CD4-positive, alpha-beta T cell (primary cell): ENCODE results near the gene ADGRD1. TPM values are rescaled to one million over a fixed set of nuclear protein-coding genes. Genes with fewer than 3 reads are reported as not detected.
A peak's percentile ranks its signal among the peaks of the same experiment; 100 is the strongest.

Experiments used
- ATAC-seq: fragments of 200-7000 bp; cut with Tn5 transposase; one replicate; pipeline ENCODE4 v1.10.0; 2022; ENCODE audit warnings: mild to moderate bottlenecking; ENCODE audit not compliant: poor library complexity
- CTCF ChIA-PET: fragments of 350-600 bp; sonication (Branson Sonifier 250); formaldehyde crosslinking; loops from one replicate; lab custom pipeline; 2021; ENCODE audit warnings: antibody characterized with exemption, inconsistent platforms; lab: Charles Lee
- POLR2A ChIA-PET: fragments of 350-600 bp; sonication (Branson Sonifier 250); formaldehyde crosslinking; loops from one replicate; lab custom pipeline; 2021; ENCODE audit warnings: antibody characterized with exemption, inconsistent platforms; lab: Charles Lee
- DNase-seq, 14 experiments: peaks; one replicate each; pipeline ENCODE4 v3.0.0-alpha.2; 2013 to 2020; ENCODE audit warnings: mixed read lengths in 2 of 14
- H3K27ac ChIP-seq, 2 donors: one replicate each; pipeline versions ENCODE4 v1.5.1 to v1.7.0; 2013; ENCODE audit warnings: low read length in 2 of 2, low read depth in 1 of 2, mild to moderate bottlenecking in 1 of 2
- H3K27me3 ChIP-seq, 2 experiments: 1 replicate in 1 of 2; 2 replicates in 1 of 2; pipeline versions ENCODE4 v1.6.1 to v1.7.0; 2013; ENCODE audit warnings: low read length in 2 of 2, control low read depth in 1 of 2, mild to moderate bottlenecking in 1 of 2, moderate library complexity in 1 of 2; ENCODE audit not compliant: insufficient read depth in 2 of 2, control insufficient read depth in 1 of 2
- H3K36me3 ChIP-seq: one replicate; pipeline ENCODE4 v1.6.1; 2013; ENCODE audit warnings: low read length, control low read depth; ENCODE audit not compliant: insufficient read depth
- H3K4me1 ChIP-seq: one replicate; pipeline ENCODE4 v1.6.1; 2013; ENCODE audit warnings: low read length, control low read depth; ENCODE audit not compliant: insufficient read depth
- H3K4me3 ChIP-seq: one replicate; pipeline ENCODE4 v1.5.1; 2013; ENCODE audit warnings: mild to moderate bottlenecking, low read length, moderate library complexity
- H3K9me3 ChIP-seq, 2 experiments: 1 replicate in 1 of 2; 2 replicates in 1 of 2; pipeline versions ENCODE4 v1.6.1 to v1.7.0; 2013; ENCODE audit warnings: low read length in 2 of 2, mild to moderate bottlenecking in 2 of 2, control low read depth in 1 of 2, moderate library complexity in 1 of 2; ENCODE audit not compliant: control insufficient read depth in 1 of 2, insufficient read depth in 1 of 2
- H3K27ac Mint-ChIP-seq: one replicate; pipeline ENCODE4 v1.8.0; 2020; ENCODE audit warnings: mixed read lengths
- H3K27me3 Mint-ChIP-seq: one replicate; pipeline ENCODE4 v1.8.0; 2021; ENCODE audit warnings: mixed read lengths
- H3K36me3 Mint-ChIP-seq: one replicate; pipeline ENCODE4 v1.8.0; 2021; ENCODE audit warnings: low read depth, mixed read lengths
- H3K4me1 Mint-ChIP-seq: one replicate; pipeline ENCODE4 v1.8.0; 2021; ENCODE audit warnings: low read depth, mixed read lengths
- H3K4me3 Mint-ChIP-seq: one replicate; pipeline ENCODE4 v1.8.0; 2020; ENCODE audit warnings: mild to moderate bottlenecking, mixed read lengths
- H3K9me3 Mint-ChIP-seq: one replicate; pipeline ENCODE4 v1.8.0; 2020; ENCODE audit warnings: mixed read lengths
- CTCF ChIP-seq: fragments of 200-600 bp; IDR thresholded peaks from one replicate; pipeline ENCODE4 v1.8.0; 2022; ENCODE audit warnings: antibody characterized with exemption, mild to moderate bottlenecking
- intact Hi-C, 2 experiments: fragments of 100-400 bp; cut with DNase I in 1 of 2; cut with micrococcal nuclease in 1 of 2; formaldehyde crosslinking; loops; one replicate each; pipeline versions ENCODE4 v1.15.1 to v1.9.0; 2023 to 2025; cut with DNase I, micrococcal nuclease
- total RNA-seq, 174 experiments: library from RNA in 2 of 174; stranded (reverse) in 2 of 174; gene quantifications; one replicate each; pipeline ENCODE4 v1.2.3 and lab custom pipeline; 2021 to 2026

Gene ADGRD1
- total RNA-seq, 2 experiments from 2014 or later, result 0.22 TPM; not detected in 1

DNA sequence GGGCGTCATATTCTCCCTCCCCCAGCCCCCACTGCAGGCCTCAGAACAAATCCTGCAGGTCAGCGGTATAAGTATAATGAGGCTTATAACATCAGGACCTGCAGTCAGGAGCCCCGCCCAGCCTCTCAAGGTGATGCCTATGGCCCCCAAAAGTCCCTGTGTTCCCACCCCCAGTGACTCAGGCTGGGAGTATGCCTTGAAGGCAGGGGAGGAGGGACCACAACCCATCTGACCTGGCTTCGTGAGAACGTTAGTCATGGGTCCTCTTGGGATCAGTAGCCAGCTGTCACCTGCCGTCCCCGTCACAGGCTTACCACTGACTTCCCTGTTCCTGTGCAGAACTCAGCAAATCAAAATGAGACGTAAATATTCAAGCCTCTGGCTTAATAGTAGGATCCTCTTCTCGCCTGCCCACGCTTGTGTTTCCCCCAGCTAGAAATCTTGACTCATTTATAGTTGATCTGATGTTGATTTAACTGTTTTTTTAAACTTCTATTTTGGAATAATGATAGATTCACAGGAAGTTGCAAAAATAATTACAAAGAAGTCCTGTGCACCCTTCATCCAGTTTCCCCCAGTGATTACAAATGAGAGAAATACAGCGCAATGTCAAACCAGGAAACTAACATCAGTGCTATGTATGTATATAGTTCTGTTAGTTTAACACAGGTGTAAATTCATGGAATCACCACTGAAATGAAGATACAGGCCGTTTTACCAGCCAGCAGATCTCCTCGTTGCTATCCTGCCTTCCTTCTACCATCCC lies 107.5 kb downstream of the ADGRD1 start:
- ChIA-PET POLR2A (no interaction called here), CTCF (no interaction called here)
- H3K27ac Mint-ChIP-seq, result no peak overlapping the region
- no peaks in the 10 kb centered on the region for H3K36me3 Mint-ChIP-seq
- H3K9me3 Mint-ChIP-seq, result no peaks in the 10 kb centered on the region
- H3K4me3 ChIP-seq, result no peak overlapping the region
- no peaks in the 10 kb centered on the region for H3K4me1 Mint-ChIP-seq
- peaks cover 27% of the 10 kb centered on the region for H3K27me3 Mint-ChIP-seq
- intact Hi-C loops, result no loop called here
- peak in 2 of 14 experiments; percentile 38 to 45 for DNase-seq
- no peak for TF ChIP-seq CTCF
- ATAC-seq, result no peak
- no peak overlapping the region for H3K27ac ChIP-seq
- no peak overlapping the region for H3K4me3 Mint-ChIP-seq
- H3K4me1 ChIP-seq, result no peaks in the 10 kb centered on the region
- no peaks in the 10 kb centered on the region for H3K36me3 ChIP-seq
- H3K9me3 ChIP-seq, result no peaks in the 10 kb centered on the region
- H3K27me3 ChIP-seq, result peaks cover 0 to 10% of the 10 kb centered on the region in 2 experiments

GRCh38 chr12:131063413-131063812 lies 109.7 kb downstream of the ADGRD1 start:
- Mint-ChIP-seq H3K9me3 (no peaks in the 10 kb centered on the region), H3K27me3 (peaks cover 28% of the 10 kb centered on the region), H3K36me3 (no peaks in the 10 kb centered on the region), H3K4me3 (no peak overlapping the region), H3K27ac (no peak overlapping the region), H3K4me1 (no peaks in the 10 kb centered on the region)
- intact Hi-C loops, result no loop called here
- no peak for TF ChIP-seq CTCF
- Histone ChIP-seq H3K4me1 (no peaks in the 10 kb centered on the region), H3K27ac (no peak overlapping the region), H3K4me3 (no peak overlapping the region), H3K27me3 (peaks cover 0 to 12% of the 10 kb centered on the region in 2 experiments), H3K9me3 (no peaks in the 10 kb centered on the region), H3K36me3 (no peaks in the 10 kb centered on the region)
- DNase-seq, result no peak
- ChIA-PET CTCF (no interaction called here), POLR2A (no interaction called here)
- ATAC-seq, result no peak

DNA sequence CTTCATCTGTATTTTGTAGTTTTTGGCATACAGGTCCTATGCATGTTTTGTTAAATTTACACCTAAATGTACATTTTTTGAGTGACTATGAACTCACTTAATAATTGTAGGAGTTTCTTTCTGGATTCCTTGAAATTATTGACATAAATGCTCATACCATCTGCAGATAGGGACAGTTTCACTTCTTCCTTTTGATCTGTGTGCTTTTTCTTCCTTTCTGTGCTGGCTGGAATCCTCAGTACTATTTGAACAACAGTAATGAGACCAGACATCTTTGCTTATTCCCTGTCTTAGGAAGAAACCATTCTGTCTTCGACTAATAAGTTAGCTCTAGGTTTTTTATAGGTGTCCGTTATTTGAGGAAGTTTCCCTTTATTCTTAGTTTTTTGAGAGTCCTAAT lies 110.3 kb downstream of the ADGRD1 start:
- CTCF ChIA-PET, result no interaction called here
- H3K4me1 ChIP-seq, result no peaks in the 10 kb centered on the region
- no peak overlapping the region for H3K4me3 ChIP-seq
- peaks cover 0 to 12% of the 10 kb centered on the region in 2 experiments for H3K27me3 ChIP-seq
- no peak for TF ChIP-seq CTCF
- H3K9me3 ChIP-seq, result no peaks in the 10 kb centered on the region
- H3K4me3 Mint-ChIP-seq, result no peak overlapping the region
- H3K27ac ChIP-seq, result no peak overlapping the region
- H3K27me3 Mint-ChIP-seq, result peaks cover 28% of the 10 kb centered on the region
- DNase-seq, result no peak
- no peak for ATAC-seq
- H3K9me3 Mint-ChIP-seq, result no peaks in the 10 kb centered on the region
- no peaks in the 10 kb centered on the region for H3K36me3 Mint-ChIP-seq
- no peaks in the 10 kb centered on the region for H3K36me3 ChIP-seq
- H3K27ac Mint-ChIP-seq, result no peak overlapping the region
- intact Hi-C loops, result no loop called here
- H3K4me1 Mint-ChIP-seq, result no peaks in the 10 kb centered on the region
- POLR2A ChIA-PET, result no interaction called here
